ENCODE results near the gene EPSTI1.

GRCh38 chr13:42899266-42899665 is 92.8 kb downstream of the EPSTI1 start:
- TF ChIP-seq EZH2 (IDR thresholded peaks at IDR 0.05; ENCODE audit: insufficient read depth, poor library complexity, severe bottlenecking) (no peak), EZH2phosphoT487 (IDR thresholded peaks at IDR 0.05; ENCODE audit: insufficient read depth, low read depth) (no peak)

All from GM23248 (cell line).